Epithelial cell of umbilical artery (primary cell): Measurements from ENCODE around the gene TAGAP. TPM values are rescaled to one million over a fixed set of nuclear protein-coding genes. Genes with fewer than 3 reads are reported as not detected.

Source experiments
- total RNA-seq: library from RNA; depleted of rRNA; stranded (reverse); fragments of >200 nt; gene quantifications from 2 replicates; pipeline ENCODE4 v1.2.3, GENCODE V29; 2014

The TAGAP gene, protein sequence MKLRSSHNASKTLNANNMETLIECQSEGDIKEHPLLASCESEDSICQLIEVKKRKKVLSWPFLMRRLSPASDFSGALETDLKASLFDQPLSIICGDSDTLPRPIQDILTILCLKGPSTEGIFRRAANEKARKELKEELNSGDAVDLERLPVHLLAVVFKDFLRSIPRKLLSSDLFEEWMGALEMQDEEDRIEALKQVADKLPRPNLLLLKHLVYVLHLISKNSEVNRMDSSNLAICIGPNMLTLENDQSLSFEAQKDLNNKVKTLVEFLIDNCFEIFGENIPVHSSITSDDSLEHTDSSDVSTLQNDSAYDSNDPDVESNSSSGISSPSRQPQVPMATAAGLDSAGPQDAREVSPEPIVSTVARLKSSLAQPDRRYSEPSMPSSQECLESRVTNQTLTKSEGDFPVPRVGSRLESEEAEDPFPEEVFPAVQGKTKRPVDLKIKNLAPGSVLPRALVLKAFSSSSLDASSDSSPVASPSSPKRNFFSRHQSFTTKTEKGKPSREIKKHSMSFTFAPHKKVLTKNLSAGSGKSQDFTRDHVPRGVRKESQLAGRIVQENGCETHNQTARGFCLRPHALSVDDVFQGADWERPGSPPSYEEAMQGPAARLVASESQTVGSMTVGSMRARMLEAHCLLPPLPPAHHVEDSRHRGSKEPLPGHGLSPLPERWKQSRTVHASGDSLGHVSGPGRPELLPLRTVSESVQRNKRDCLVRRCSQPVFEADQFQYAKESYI
- not detected in 2 replicates for total RNA-seq

GRCh38 chr6:159044899-159045727, at the start of gene TAGAP:
TAGAP (minus strand) TSS chr6:159044991; CDS start chr6:159044146, 845 bp downstream.

DNA sequence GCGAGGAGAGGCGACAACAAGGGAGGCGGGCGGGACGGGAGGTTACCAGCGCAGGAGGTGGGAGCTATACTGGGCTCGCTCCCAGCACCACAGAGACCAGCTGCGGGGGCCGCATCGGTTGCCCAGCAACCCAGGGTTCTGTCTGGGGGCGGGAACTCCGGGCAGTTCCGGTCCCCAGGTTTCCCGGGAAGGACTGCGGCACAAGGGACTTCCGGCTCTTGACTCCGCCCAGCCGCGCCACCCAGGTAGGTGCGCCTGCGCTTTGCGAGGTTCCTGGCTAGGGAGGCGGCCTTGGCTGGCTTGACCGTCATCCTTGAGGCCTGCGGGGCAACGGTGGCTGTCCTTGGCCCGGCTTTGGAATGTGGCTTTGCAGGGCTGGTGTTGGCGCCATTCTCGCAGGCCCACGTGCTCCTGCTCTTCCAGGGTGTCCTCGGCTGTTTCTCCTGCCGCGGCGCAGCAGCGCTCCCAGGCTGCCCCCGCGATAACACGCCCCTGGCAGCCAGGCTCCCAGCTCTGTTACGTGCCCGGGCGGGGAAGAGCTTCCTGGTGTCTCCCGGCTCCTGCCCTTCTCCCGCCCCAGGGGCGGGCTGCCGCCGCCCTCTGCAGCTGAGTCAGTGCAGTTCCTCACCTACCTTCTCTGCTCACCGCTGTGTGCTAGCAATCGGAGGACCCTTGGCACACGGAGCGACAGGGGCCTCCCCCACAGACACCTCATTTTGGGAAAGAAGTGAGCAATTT, 45.0 kb downstream of the TAGAP start, which contains the start of gene RSPH3:
RSPH3 (minus strand) TSS at position 537 of the 738 bp plus-strand sequence. CDS start 652 bp downstream, outside the sequence.

Other genes starting within 250 kb of the TAGAP start
- gene EZR, start 225.6 kb downstream of the TAGAP start, total RNA-seq = 95.2 and 169 TPM in 2 replicates
- 1.3 and 1.5 TPM in 2 replicates for gene RSPH3, start 44.8 kb downstream of the TAGAP start, total RNA-seq
- under 0.01 TPM in 1 of 2 replicates, not detected in the other for gene FNDC1, start 124.4 kb upstream of the TAGAP start, total RNA-seq